Activated CD4-positive, CD25-positive, alpha-beta regulatory T cell treated with anti-CD3 and anti-CD28 coated beads, Interleukin-2, amount 50 U/mL, for 16 hours (primary cell): Measurements from ENCODE around the gene PHKB.

Source experiments
- DNase-seq: peaks from one replicate; pipeline ENCODE4 v3.0.0-alpha.2; 2020; ENCODE audit warnings: low read depth, low spot score

PHKB gene

GRCh38 chr16:47622451-47623176 is 161.5 kb downstream of the PHKB start:
- DNase-seq, result no peak

DNA sequence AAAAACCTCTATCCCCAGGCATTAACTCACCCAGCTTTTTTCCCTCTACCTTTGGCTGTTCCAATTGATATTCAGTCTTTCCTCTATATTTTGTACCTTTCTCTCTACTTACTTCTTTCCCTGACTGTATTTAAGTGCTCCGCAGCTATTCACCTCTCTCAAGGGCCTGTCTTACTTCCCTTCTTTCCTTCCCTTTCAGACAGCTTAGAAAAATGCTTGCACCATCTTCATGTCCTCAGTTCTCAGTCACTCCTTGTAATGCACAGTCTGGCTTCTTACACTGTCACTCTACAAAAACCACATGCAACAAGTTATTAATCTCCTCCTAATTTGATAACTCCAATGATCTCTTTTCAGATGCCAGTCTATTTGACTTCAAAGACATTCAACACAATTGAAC is 163.4 kb downstream of the PHKB start:
- no peak for DNase-seq

- no peak for DNase-seq
These were observed 164.0 kb downstream of the PHKB start for GRCh38 chr16:47625115-47625567.

DNA sequence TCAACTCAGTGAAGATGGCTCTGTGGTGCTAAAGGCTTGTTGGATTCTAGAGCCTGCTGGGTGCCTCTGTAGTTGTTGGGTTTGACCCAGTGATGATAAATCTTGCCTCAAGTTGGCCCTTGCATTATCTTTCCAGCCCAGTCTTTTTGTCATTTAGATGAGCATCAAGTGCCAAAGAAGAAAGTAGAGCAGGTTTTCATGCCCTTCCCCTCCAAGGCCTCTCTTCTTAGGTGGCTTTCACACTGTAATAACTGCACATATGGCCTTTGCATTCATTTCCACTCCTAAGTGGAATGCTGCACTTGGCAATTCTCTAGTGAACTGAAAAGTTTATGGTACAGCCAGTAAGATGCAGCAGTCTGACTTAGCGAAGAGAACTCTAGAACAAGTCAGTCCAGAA is 165.1 kb downstream of the PHKB start:
- DNase-seq, result no peak

DNA sequence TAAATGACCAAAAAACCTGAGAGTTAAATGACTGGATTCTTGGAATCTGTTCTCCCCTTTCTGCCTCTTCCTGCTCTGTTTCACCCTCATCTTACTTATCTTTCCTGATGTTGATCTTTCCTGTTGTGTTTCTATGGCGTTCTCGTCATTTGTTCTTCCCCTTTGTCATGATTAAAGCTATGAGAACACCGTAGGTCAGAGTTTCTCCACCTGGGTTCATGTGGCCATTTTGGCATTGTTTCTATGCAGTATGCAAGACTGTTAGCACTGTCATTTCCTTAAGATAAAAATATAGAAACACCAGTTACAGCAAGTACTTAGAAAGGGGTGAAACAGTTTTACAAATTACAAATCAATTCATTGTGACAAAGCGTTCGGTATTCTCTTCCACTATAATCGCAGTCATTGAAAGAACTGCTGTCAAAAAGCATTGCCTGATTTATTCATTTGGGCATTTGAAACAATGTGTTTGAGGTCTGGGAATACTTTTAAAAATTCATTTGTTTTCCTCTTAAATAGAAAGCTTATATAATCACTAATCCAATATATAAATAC is 166.0 kb downstream of the PHKB start:
- no peak for DNase-seq

DNA sequence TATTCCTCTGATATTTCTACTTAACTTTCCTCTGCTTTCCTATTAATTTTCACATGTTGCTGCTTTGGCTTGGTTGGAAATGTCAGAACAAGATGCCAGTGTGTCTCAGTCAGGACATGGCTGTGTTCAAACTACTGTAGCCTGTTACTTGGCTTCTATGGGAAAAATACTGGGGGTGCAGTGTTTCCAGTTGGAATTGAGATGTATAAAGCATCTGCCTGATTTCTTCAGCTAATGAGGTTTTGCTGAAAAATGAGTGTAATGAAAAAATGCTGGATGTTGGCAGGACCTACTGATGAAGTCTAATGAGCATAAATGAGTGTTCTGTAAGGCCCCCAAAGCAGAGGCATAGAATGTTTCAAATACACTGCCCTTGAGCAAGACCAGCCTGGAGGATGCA is 166.6 kb downstream of the PHKB start:
- DNase-seq, result no peak

GRCh38 chr16:47631131-47631530 is 170.0 kb downstream of the PHKB start:
- no peak for DNase-seq

DNA sequence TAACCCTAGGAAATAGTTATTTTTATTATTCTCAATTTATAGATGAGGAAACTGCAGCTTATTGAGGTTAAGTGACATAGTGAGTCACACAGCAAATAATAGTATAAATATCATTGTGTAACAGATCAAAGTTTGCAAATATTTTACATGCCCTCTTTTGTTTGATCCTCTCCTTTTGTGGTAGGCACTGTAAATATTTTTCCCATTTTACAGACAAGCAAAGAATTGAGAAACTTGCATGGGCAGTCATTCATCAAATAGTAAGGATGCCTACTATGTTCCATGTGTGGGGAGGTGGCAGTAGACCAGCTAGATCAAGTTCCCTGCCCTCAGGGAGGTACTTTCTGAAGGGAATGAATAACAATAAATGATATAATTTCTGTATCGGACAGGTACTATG is 173.0 kb downstream of the PHKB start:
- no peak for DNase-seq

DNA sequence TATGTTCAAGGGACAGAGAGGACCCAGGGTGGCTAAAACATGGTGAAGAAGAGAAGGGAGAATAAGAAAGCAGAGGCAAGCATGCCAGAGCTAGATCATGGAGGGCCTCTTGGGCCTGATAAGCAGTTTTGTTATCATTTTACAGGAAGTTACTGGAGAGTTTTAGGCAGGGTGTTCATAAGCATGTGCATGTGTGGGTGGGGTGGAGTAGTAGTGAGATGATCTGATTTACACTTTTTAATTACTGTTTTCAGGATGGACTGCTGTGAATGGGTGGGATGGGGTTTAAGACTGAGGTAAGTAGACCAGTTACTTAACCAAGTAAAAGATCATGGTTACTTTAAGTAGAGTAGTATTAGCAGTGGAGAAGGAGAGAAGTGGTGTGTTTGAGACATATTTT is 173.6 kb downstream of the PHKB start:
- DNase-seq, result no peak

DNA sequence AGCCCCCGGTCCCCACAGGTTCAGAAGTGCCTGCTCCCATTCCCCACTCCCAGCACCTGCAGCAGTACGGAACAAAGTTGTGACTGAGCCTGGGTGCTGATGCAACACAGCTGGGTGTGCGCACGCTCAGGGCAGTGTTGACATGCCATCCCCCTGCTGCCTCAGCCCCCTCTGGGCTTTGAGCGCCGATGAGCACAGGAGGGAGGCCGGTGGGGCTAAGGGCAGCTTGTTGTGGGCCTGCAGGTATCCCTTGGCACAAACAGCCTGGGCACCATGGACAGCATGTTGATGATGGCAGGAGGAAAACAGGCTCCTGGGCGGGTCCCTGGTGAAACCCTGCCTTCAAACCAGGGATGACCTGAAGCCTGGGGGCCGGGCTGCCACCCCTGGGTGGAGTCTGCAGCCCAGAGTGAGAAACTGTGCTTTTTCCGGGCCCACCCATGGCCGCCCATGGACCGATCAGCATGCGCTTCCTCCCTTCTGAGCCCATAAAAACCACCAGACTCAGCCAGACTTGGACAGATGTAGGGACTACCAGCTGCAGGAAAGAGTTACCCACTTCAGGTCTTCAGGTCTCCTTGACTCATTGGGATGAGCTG is 175.5 kb downstream of the PHKB start:
- no peak for DNase-seq

DNA sequence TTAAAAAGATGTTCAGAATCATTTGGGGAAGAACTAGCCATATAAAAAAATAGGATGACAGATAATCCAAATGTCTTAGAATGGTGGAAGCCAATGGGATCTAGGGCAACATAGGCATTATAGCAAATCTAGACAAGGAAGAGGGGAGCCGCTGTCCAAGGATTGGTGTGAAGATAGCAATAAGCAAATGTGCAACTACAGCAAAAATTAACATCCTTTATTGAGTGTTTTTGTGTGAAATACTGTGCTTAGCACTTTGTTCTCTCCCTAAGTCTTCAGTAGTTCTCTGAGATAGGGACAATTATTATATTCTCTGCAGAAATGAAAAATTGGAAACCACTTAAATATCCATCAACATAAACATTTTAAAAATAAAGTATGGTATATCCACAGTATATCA is 177.0 kb downstream of the PHKB start:
- no peak for DNase-seq

DNA sequence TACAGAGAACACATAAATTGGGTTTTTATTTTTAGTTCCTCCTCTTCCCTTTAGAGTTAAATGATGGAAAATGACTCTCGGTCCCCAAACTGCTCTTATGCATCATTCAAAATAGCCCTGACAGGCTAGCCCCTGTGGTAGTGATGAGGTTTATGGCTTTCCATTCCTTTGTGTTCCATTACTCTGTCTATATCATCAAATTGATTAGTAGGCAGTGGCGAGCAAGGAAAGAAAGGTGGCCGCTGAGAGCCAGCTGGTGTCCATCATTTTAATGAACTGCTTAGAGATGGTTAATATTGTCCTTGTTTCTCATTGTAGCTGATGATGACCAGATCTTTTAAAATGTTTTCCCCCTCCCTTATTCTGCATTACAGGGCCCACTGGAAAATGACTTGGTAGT is 179.5 kb downstream of the PHKB start:
- no peak for DNase-seq

DNA sequence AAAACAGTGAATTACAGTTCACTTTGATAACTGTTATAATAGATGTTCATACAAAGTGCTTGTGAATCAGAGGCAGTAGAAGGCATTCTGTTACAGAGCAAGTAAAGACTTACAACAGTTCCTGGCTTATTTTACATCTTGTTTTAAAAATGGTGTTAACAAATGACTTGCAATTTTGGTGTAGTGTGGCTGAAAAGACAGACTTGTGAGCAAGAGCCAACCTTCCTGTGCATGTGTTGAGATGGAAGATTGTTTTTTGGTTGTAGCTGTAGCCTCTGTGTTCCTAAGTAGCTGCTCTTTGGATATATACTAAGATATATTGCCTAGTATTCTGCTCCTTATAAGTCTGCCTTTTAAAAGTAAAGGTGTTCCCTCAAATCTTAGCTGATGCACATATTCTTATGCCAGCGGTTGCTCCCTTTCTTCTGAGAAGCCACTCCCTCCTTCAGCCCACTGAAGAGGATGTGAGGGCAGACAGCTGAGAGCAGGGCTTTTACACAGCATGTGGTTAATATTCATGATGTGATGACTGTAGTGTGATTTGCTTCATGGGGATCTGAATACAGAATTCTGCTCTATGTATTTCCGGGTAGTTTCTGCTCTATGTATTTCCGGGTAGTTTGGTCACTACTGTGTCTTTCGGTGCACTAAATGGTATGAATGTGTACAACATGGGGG is 182.3 kb downstream of the PHKB start:
- no peak for DNase-seq

GRCh38 chr16:47644166-47644565 is 183.0 kb downstream of the PHKB start:
- DNase-seq, result no peak

GRCh38 chr16:47644661-47645060 is 183.5 kb downstream of the PHKB start:
- no peak for DNase-seq

DNA sequence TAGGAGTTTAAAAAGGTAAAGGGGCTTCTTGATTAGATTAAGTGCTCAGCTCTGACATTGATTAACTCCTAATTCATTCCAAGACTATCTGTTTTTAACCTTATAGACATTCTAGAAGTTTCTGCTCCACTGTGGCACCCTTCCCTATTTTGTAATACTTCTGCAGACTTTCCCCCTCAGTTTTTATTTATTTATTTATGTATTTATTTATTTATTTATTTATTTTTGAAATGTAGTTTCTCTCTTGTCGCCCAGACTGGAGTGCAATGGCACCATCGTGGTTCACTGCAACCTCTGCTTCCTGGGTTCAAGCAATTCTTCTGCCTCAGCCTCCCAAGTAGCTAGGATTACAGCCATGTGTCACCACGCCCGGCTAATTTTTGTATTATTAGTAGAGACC is 185.8 kb downstream of the PHKB start:
- DNase-seq, result no peak

- no peak for DNase-seq
These were observed 195.9 kb downstream of the PHKB start for GRCh38 chr16:47657032-47657431.

- DNase-seq, result no peak
These were observed 196.8 kb downstream of the PHKB start for GRCh38 chr16:47657977-47658376.

GRCh38 chr16:47660540-47660939 is 199.4 kb downstream of the PHKB start:
- DNase-seq, result no peak

- DNase-seq, result no peak
These were observed 203.7 kb downstream of the PHKB start for GRCh38 chr16:47664653-47665325.

DNA sequence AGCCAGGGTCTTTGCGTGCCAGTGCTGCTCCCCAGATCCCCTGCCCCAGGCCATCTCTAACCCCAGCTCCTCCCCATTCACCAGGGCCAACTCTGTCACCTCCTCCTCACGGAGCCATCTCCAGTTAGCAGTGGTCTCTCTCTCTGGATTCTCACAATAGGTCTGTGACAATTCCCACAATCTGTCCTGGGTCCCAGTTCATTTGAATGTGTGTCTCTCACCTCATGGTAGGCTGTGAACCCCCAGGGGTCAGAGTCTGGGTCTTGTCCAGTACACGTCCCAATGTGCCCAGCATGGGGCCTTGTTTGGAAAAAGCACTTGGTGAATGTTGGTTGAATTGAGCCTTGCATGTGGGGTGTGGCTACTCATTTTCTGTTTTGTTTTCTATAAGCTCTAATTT is 205.3 kb downstream of the PHKB start:
- no peak for DNase-seq

GRCh38 chr16:47667956-47668355 is 206.8 kb downstream of the PHKB start:
- no peak for DNase-seq
